ENCODE measurements around the gene SOAT2.
A peak's percentile ranks its signal among the peaks of the same experiment; 100 is the strongest.

Gene SOAT2

GRCh38 chr12:53065975-53066931 is 37.0 kb upstream of the SOAT2 start:
- DNase-seq = peak; percentile 73

GRCh38 chr12:53067074-53067992 is 36.0 kb upstream of the SOAT2 start:
- DNase-seq = no peak

- no peak for DNase-seq
These were observed 35.1 kb upstream of the SOAT2 start for GRCh38 chr12:53067993-53068770.

GRCh38 chr12:53068811-53069585 is 34.3 kb upstream of the SOAT2 start:
- no peak for DNase-seq

GRCh38 chr12:53069621-53070410 is 33.5 kb upstream of the SOAT2 start:
- DNase-seq = no peak

GRCh38 chr12:53070877-53071492 is 32.3 kb upstream of the SOAT2 start:
- DNase-seq = no peak

GRCh38 chr12:53071591-53072551 is 31.4 kb upstream of the SOAT2 start:
- no peak for DNase-seq

- no peak for DNase-seq
These were observed 29.4 kb upstream of the SOAT2 start for GRCh38 chr12:53073881-53074280.

- DNase-seq = no peak
These were observed 28.8 kb upstream of the SOAT2 start for GRCh38 chr12:53074283-53074998.

- no peak for DNase-seq
These were observed 28.3 kb upstream of the SOAT2 start for GRCh38 chr12:53074999-53075370.

GRCh38 chr12:53076461-53076860 is 26.8 kb upstream of the SOAT2 start:
- DNase-seq = no peak

- no peak for DNase-seq
These were observed 26.3 kb upstream of the SOAT2 start for GRCh38 chr12:53077030-53077429.

GRCh38 chr12:53078425-53079225 is 24.7 kb upstream of the SOAT2 start:
- peak; percentile 49 for DNase-seq

GRCh38 chr12:53079226-53080117 is 23.8 kb upstream of the SOAT2 start, which contains the start of gene SPRYD3:
SPRYD3 (minus strand) TSS chr12:53079390; CDS start chr12:53079333, 57 bp downstream.
- DNase-seq = peak; percentile 95

GRCh38 chr12:53082637-53083175 is 20.6 kb upstream of the SOAT2 start:
- no peak for DNase-seq

GRCh38 chr12:53086361-53086760 is 16.9 kb upstream of the SOAT2 start:
- DNase-seq = no peak
